Osteocyte (in vitro differentiated cells): ENCODE results near the gene CISH. TPM values are rescaled to one million over a fixed set of nuclear protein-coding genes. Genes with fewer than 3 reads are reported as not detected.

Source experiments
- DNase-seq: peaks from one replicate; pipeline ENCODE4 v3.0.0; 2021; ENCODE audit warnings: mixed read lengths; ENCODE audit not compliant: unreplicated experiment; ENCODE audit errors: extremely low spot score
- H3K27ac Mint-ChIP-seq: one replicate; pipeline ENCODE4 v1.8.0; 2021; ENCODE audit warnings: mild to moderate bottlenecking, mixed read lengths; ENCODE audit not compliant: unreplicated experiment
- H3K27me3 Mint-ChIP-seq: one replicate; pipeline ENCODE4 v1.8.0; 2021; ENCODE audit warnings: mixed read lengths; ENCODE audit not compliant: unreplicated experiment
- H3K36me3 Mint-ChIP-seq: one replicate; pipeline ENCODE4 v1.8.0; 2021; ENCODE audit warnings: mixed read lengths; ENCODE audit not compliant: unreplicated experiment
- H3K4me1 Mint-ChIP-seq: one replicate; pipeline ENCODE4 v1.8.0; 2021; ENCODE audit warnings: mixed read lengths; ENCODE audit not compliant: unreplicated experiment
- H3K4me3 Mint-ChIP-seq: one replicate; pipeline ENCODE4 v1.8.0; 2021; ENCODE audit warnings: mild to moderate bottlenecking, moderate library complexity, mixed read lengths; ENCODE audit not compliant: unreplicated experiment
- H3K9me3 Mint-ChIP-seq: one replicate; pipeline ENCODE4 v1.8.0; 2021; ENCODE audit warnings: mixed read lengths; ENCODE audit not compliant: unreplicated experiment
- total RNA-seq: library from RNA; stranded (reverse); gene quantifications from 2 replicates; pipeline ENCODE4 v1.2.1, GENCODE V29; 2021
- TF ChIP-seq, protein P1 (sequence below): fragments of 200-600 bp; sonication (generic); IDR thresholded peaks from 2 replicates; pipeline ENCODE4 v1.5.0; 2021; ENCODE audit warnings: antibody characterized with exemption, mild to moderate bottlenecking, moderate library complexity

CISH gene
- total RNA-seq, 1 donor from 2014 or later, result 1.7 TPM

DNA sequence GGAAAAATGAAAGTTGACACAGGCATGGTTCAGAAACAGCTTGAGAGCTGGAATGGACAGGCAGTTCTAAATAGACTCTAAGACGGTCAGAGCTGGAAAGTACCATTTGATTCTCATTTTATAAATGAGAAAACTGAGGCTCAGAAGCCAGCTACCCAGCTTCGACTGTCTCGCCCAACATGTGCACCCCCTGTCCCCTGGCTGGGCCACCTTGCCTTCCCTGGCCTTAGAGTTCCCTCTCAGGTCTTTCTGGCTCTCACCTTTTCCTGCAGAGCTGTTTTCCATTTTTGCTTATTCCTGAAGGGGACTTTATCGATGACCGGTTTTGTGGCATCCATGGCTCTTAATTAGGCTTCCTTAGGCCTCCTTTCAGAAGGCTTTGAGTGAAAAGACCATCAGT, 45.8 kb upstream of the CISH start:
- Mint-ChIP-seq H3K36me3 (no peaks in the 10 kb centered on the region), H3K27me3 (no peaks in the 10 kb centered on the region), H3K4me1 (no peaks in the 10 kb centered on the region), H3K27ac (no peak overlapping the region), H3K4me3 (no peak overlapping the region), H3K9me3 (no peaks in the 10 kb centered on the region)
- DNase-seq, result no peak
- TF ChIP-seq, protein P1, sequence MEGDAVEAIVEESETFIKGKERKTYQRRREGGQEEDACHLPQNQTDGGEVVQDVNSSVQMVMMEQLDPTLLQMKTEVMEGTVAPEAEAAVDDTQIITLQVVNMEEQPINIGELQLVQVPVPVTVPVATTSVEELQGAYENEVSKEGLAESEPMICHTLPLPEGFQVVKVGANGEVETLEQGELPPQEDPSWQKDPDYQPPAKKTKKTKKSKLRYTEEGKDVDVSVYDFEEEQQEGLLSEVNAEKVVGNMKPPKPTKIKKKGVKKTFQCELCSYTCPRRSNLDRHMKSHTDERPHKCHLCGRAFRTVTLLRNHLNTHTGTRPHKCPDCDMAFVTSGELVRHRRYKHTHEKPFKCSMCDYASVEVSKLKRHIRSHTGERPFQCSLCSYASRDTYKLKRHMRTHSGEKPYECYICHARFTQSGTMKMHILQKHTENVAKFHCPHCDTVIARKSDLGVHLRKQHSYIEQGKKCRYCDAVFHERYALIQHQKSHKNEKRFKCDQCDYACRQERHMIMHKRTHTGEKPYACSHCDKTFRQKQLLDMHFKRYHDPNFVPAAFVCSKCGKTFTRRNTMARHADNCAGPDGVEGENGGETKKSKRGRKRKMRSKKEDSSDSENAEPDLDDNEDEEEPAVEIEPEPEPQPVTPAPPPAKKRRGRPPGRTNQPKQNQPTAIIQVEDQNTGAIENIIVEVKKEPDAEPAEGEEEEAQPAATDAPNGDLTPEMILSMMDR, result no peak

DNA sequence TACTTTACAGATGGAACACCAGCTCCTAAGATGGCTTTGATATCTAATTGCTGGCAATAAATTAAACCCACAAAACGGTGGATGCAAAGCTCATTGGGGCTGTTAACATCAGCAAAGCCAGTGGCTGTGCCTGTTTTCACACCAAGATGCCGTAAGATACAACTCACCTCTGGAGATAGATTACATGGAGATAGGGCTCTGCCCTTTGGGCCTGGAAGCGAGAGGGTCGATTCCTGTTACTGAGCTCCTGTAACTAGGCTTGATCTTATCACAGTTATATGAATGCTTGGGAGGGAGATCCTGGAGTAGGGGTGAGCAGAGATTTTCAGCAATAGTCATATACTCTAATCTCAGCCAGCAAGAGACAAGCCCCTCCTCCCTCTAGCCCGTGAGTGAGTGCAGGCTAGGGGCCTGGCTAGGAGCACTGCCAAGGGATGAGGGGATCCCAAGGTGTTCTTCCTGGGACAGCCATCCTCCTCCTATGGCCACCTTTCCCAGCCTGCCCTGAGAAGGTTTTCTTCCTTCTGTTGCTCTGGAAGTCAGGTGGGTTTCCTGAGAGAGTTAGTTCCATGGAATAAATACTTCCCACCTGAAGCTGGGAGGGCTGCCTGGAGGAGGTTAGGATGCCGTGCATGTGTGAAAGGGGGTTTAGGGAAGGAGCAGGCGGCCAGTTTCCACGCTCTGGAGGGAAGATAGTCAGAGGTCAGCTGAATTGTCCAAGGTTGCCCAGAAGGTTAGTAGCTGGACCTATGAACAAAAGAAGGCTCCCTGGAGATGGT, 45.0 kb upstream of the CISH start:
- H3K9me3 Mint-ChIP-seq, result no peaks in the 10 kb centered on the region
- no peaks in the 10 kb centered on the region for H3K36me3 Mint-ChIP-seq
- H3K4me3 Mint-ChIP-seq, result no peak overlapping the region
- H3K27me3 Mint-ChIP-seq, result no peaks in the 10 kb centered on the region
- no peak for DNase-seq
- no peaks in the 10 kb centered on the region for H3K4me1 Mint-ChIP-seq
- H3K27ac Mint-ChIP-seq, result no peak overlapping the region
- TF ChIP-seq, protein P1, result no peak

GRCh38 chr3:50655009-50655830, 43.6 kb upstream of the CISH start:
- no peaks in the 10 kb centered on the region for H3K4me1 Mint-ChIP-seq
- H3K36me3 Mint-ChIP-seq, result no peaks in the 10 kb centered on the region
- H3K27ac Mint-ChIP-seq, result no peak overlapping the region
- no peak for DNase-seq
- H3K27me3 Mint-ChIP-seq, result no peaks in the 10 kb centered on the region
- no peaks in the 10 kb centered on the region for H3K9me3 Mint-ChIP-seq
- H3K4me3 Mint-ChIP-seq, result no peak overlapping the region
- TF ChIP-seq, protein P1, result no peak

DNA sequence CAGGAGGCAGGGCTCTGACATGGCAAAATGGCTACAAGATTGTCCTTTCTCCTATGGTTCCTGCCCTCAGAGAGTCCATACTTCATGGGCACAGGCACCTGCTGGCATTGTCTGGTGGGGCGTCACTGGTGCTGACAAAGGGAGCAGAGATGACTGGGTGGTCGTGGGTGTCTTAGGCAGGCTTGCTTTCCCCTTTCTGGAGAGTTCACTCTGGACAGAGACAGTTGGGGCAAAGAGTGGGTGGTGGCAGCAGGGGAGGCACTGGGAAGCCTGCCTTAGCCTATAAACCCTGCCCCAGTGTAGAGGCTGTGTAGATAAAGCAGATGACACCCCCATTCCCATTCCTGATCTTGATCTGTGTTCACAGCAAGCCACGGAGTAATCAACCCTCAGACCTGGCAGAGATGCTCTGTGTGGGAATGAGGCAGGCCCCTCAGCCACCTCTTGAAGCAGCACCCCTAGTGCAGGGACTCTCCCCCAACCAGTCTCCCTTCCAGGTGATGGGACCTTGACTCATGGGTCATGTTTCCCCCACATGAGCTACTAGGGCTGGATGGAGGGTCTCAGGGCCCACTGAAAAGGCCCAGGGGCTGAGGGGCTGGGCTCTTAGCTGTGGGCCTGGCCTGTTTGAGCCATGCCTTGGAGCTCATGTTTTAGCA, 42.5 kb upstream of the CISH start:
- Mint-ChIP-seq H3K36me3 (no peaks in the 10 kb centered on the region), H3K4me3 (no peak overlapping the region), H3K4me1 (peaks cover 4% of the 10 kb centered on the region), H3K27ac (no peak overlapping the region), H3K27me3 (no peaks in the 10 kb centered on the region), H3K9me3 (no peaks in the 10 kb centered on the region)
- no peak for DNase-seq
- TF ChIP-seq, protein P1, result no peak

DNA sequence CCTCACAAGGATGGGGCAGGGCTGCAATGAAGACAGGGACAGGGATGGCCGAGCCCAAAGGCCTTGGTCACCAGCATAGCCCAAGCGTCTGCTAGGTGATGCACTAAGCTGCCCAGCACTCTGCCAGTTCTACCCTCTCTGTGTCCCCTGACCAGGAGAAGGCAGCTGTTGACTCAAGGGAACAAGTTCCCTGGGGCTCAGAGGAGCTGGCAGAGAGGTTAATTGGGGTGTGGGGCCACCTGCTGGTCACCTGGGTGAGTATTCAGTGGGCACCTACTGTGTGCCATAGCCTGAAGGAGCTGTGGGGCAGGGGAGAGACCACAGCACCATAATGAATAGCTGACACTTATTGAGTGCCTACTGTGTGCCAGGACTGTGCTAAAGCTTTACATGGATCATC, 41.1 kb upstream of the CISH start:
- H3K4me1 Mint-ChIP-seq, result peaks cover 4% of the 10 kb centered on the region
- H3K27me3 Mint-ChIP-seq, result no peaks in the 10 kb centered on the region
- TF ChIP-seq, protein P1, result peak; percentile 37
- no peak overlapping the region for H3K4me3 Mint-ChIP-seq
- H3K9me3 Mint-ChIP-seq, result no peaks in the 10 kb centered on the region
- H3K36me3 Mint-ChIP-seq, result no peaks in the 10 kb centered on the region
- no peak overlapping the region for H3K27ac Mint-ChIP-seq
- DNase-seq, result no peak
